CD4-positive, alpha-beta memory T cell (primary cell): ENCODE measurements around the gene ARHGAP40. TPM values are rescaled to one million over a fixed set of nuclear protein-coding genes. Genes with fewer than 3 reads are reported as not detected.

Experiments used
- CTCF ChIA-PET: fragments of 350-600 bp; sonication (Branson Sonifier 250); formaldehyde crosslinking; loops from one replicate; lab custom pipeline; 2021; ENCODE audit warnings: inconsistent platforms; ENCODE audit not compliant: partially characterized antibody; lab: Charles Lee
- POLR2A ChIA-PET: fragments of 350-600 bp; sonication (Branson Sonifier 250); formaldehyde crosslinking; loops from one replicate; lab custom pipeline; 2021; ENCODE audit not compliant: partially characterized antibody; lab: Charles Lee
- DNase-seq, 5 donors: peaks; one replicate each; pipeline versions ENCODE4 v3.0.0 to v3.0.0-alpha.2; 2020 to 2022; ENCODE audit warnings: mixed read lengths in 1 of 5
- H3K27ac ChIP-seq: one replicate; pipeline ENCODE4 v1.7.0; 2013; ENCODE audit warnings: low read depth, low read length
- H3K27me3 ChIP-seq: 2 replicates; pipeline ENCODE4 v1.7.0; 2013; ENCODE audit warnings: mild to moderate bottlenecking, low read length, moderate library complexity; ENCODE audit not compliant: insufficient read depth
- H3K36me3 ChIP-seq: 2 replicates; pipeline ENCODE4 v1.7.0; 2013; ENCODE audit warnings: mild to moderate bottlenecking, low read length, moderate library complexity; ENCODE audit not compliant: insufficient read depth
- H3K4me1 ChIP-seq: 2 replicates; pipeline ENCODE4 v1.7.0; 2013; ENCODE audit warnings: mild to moderate bottlenecking, low read length, moderate library complexity; ENCODE audit not compliant: insufficient read depth
- H3K4me3 ChIP-seq, 2 donors: one replicate each; pipeline ENCODE4 v1.7.0; 2013; ENCODE audit warnings: low read length in 2 of 2, mild to moderate bottlenecking in 1 of 2
- H3K9me3 ChIP-seq, 2 donors: one replicate each; pipeline ENCODE4 v1.7.0; 2013; ENCODE audit warnings: low read length in 2 of 2, control low read depth in 1 of 2; ENCODE audit not compliant: control insufficient read depth in 1 of 2
- H3K27ac Mint-ChIP-seq, 7 donors: one replicate each; pipeline ENCODE4 v1.8.0; 2020 to 2021; ENCODE audit warnings: mixed read lengths in 7 of 7, mild to moderate bottlenecking in 6 of 7, inconsistent platforms in 3 of 7, moderate library complexity in 3 of 7
- H3K27me3 Mint-ChIP-seq, 2 donors: one replicate each; pipeline ENCODE4 v1.8.0; 2020 to 2021; ENCODE audit warnings: mixed read lengths in 2 of 2
- H3K36me3 Mint-ChIP-seq, 2 donors: one replicate each; pipeline ENCODE4 v1.8.0; 2020 to 2021; ENCODE audit warnings: mixed read lengths in 2 of 2, inconsistent platforms in 1 of 2, mild to moderate bottlenecking in 1 of 2
- H3K4me1 Mint-ChIP-seq, 4 donors: one replicate each; pipeline ENCODE4 v1.8.0; 2020 to 2021; ENCODE audit warnings: mixed read lengths in 4 of 4, mild to moderate bottlenecking in 1 of 4
- H3K4me3 Mint-ChIP-seq, 8 donors: one replicate each; pipeline ENCODE4 v1.8.0; 2020 to 2021; ENCODE audit warnings: mixed read lengths in 8 of 8, mild to moderate bottlenecking in 7 of 8, moderate library complexity in 6 of 8, inconsistent platforms in 3 of 8
- H3K9me3 Mint-ChIP-seq, 8 donors: one replicate each; pipeline ENCODE4 v1.8.0; 2020 to 2021; ENCODE audit warnings: mixed read lengths in 8 of 8, mild to moderate bottlenecking in 5 of 8, inconsistent platforms in 3 of 8, moderate library complexity in 1 of 8
- intact Hi-C: fragments of 100-400 bp; cut with micrococcal nuclease; formaldehyde crosslinking; loops from one replicate; pipeline ENCODE4 v1.15.1; 2023
- polyA plus RNA-seq, 2 donors: library from polyadenylated mRNA; unstranded; fragments of 300-500 nt; fragmentation: Illumina TruSeq; gene quantifications; one replicate each; pipeline ENCODE4 v1.2.3, GENCODE V29; 2021
- total RNA-seq, 2 experiments: library from RNA; stranded (reverse); gene quantifications; one replicate each; pipeline ENCODE4 v1.2.3, GENCODE V29; 2021

The ARHGAP40 gene
- total and polyA plus RNA-seq, 4 experiments from 2014 or later, result not detected

- ChIA-PET CTCF (no interaction called here), POLR2A (no interaction called here)
- Mint-ChIP-seq H3K36me3 (no peaks in the 10 kb centered on the region), H3K4me3 (no peak overlapping the region), H3K4me1 (peaks cover 5 to 12% (median 8%) of the 10 kb centered on the region in 4 donors), H3K27me3 (peaks cover 37 to 42% of the 10 kb centered on the region in 2 donors), H3K27ac (peak overlapping the region in 1 of 7 donors; percentile 2), H3K9me3 (no peaks in the 10 kb centered on the region)
- Histone ChIP-seq H3K27me3 (peaks cover 18% of the 10 kb centered on the region), H3K4me3 (no peak overlapping the region), H3K36me3 (no peaks in the 10 kb centered on the region), H3K27ac (no peak overlapping the region), H3K9me3 (no peaks in the 10 kb centered on the region), H3K4me1 (no peaks in the 10 kb centered on the region)
- intact Hi-C loops, result no loop called here
- no peak for DNase-seq
These were observed 1.6 kb upstream of the ARHGAP40 start for GRCh38 chr20:38600057-38600456.

GRCh38 chr20:38602185-38602581, 574 bp downstream of the ARHGAP40 start:
- Mint-ChIP-seq H3K4me1 (peaks cover 5 to 12% (median 8%) of the 10 kb centered on the region in 4 donors), H3K4me3 (peak overlapping the region in 2 of 8 donors; percentile 35 to 39), H3K27ac (no peak overlapping the region), H3K27me3 (peaks cover 33 to 50% of the 10 kb centered on the region in 2 donors), H3K36me3 (no peaks in the 10 kb centered on the region), H3K9me3 (no peaks in the 10 kb centered on the region)
- Histone ChIP-seq H3K27me3 (peaks cover 26% of the 10 kb centered on the region), H3K9me3 (no peaks in the 10 kb centered on the region), H3K4me1 (no peaks in the 10 kb centered on the region), H3K27ac (no peak overlapping the region), H3K4me3 (no peak overlapping the region), H3K36me3 (no peaks in the 10 kb centered on the region)
- no peak for DNase-seq
- POLR2A ChIA-PET, result no interaction called here
- CTCF ChIA-PET, result no interaction called here
- intact Hi-C loops, result no loop called here

DNA sequence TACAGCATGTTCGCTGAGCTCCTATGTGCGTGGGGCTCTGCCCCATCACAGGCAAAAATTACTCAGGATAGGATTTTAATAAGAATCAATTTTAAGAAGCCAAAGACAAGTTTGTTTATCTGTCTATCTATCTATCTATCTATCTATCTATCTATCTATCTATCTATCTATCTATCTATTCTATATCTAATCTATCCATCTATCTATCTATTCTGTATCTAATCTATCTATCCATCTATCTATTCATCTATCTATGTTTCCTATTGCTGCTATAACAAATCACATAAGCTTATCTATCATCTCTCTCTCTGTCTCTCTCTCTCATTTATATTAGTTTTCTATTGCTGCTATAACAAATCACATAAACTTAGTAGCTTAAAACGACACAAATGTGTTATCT, 1.7 kb downstream of the ARHGAP40 start:
- Mint-ChIP-seq H3K4me1 (peaks cover 5 to 12% (median 8%) of the 10 kb centered on the region in 4 donors), H3K27ac (no peak overlapping the region), H3K9me3 (no peaks in the 10 kb centered on the region), H3K27me3 (peaks cover 28 to 49% of the 10 kb centered on the region in 2 donors), H3K36me3 (no peaks in the 10 kb centered on the region), H3K4me3 (no peak overlapping the region)
- intact Hi-C loops, result no loop called here
- Histone ChIP-seq H3K9me3 (no peaks in the 10 kb centered on the region), H3K27ac (no peak overlapping the region), H3K4me1 (no peaks in the 10 kb centered on the region), H3K36me3 (no peaks in the 10 kb centered on the region), H3K4me3 (no peak overlapping the region), H3K27me3 (peaks cover 26% of the 10 kb centered on the region)
- ChIA-PET CTCF (interaction anchor here (1.1 kb wide), 1 partner anchor 10 kb away, joined by 3 read pairs; no protein-coding TSS in a partner anchor), POLR2A (no interaction called here)
- DNase-seq, result no peak

DNA sequence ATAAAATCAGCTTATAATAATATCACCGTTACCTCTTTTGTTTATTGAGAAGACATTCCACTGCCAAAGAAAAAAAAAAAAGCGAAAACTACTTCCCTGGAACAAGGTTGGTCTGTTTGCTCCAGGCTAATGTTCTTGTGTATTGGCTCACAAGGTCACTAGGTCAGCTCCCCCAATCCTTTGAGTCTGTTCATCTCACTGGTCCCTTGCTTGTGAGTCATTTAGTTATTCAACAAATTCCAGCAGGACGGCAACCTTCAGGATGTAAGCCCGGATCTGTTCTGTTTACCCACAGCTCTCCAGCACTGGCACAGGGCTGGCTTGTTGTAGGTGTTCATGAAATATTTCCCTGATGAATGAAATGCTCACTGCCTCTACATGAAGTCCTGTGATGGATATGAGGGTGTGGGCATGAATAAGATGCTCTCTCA, 3.3 kb downstream of the ARHGAP40 start:
- peaks cover 5 to 12% (median 8%) of the 10 kb centered on the region in 4 donors for H3K4me1 Mint-ChIP-seq
- Histone ChIP-seq H3K9me3 (no peaks in the 10 kb centered on the region), H3K4me3 (no peak overlapping the region), H3K36me3 (no peaks in the 10 kb centered on the region), H3K27me3 (peaks cover 26% of the 10 kb centered on the region), H3K4me1 (no peaks in the 10 kb centered on the region), H3K27ac (no peak overlapping the region)
- H3K9me3 Mint-ChIP-seq, result no peaks in the 10 kb centered on the region
- ChIA-PET POLR2A (no interaction called here), CTCF (no interaction called here)
- H3K27ac Mint-ChIP-seq, result no peak overlapping the region
- no peak overlapping the region for H3K4me3 Mint-ChIP-seq
- no peak for DNase-seq
- intact Hi-C loops, result no loop called here
- no peaks in the 10 kb centered on the region for H3K36me3 Mint-ChIP-seq
- peaks cover 28 to 51% of the 10 kb centered on the region in 2 donors for H3K27me3 Mint-ChIP-seq

DNA sequence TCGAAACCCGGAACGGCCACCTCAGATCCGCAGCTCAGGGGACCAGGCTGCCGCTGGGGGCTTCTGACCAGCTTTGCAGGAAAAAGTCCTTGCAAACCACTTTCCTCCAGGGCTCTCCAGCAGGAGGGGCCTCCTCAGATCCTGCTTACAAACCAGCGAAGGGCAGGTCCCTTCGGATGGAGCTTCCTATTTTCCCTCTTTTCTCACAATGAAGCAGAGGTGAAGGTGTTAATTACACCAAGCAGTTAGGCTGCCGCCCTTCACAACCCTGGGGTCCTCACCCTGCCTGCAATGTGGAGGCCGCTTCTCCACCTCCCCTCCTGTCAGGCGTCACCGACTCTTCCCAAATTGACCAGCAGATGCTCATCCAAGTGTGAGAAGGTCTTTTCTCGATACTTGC, 5.7 kb downstream of the ARHGAP40 start:
- H3K27ac ChIP-seq, result no peak overlapping the region
- no peak for DNase-seq
- intact Hi-C loops, result no loop called here
- no peaks in the 10 kb centered on the region for H3K4me1 ChIP-seq
- peaks cover 9% of the 10 kb centered on the region for H3K27me3 ChIP-seq
- ChIA-PET CTCF (no interaction called here), POLR2A (no interaction called here)
- Mint-ChIP-seq H3K36me3 (no peaks in the 10 kb centered on the region), H3K27me3 (peaks cover 22 to 37% of the 10 kb centered on the region in 2 donors), H3K9me3 (no peaks in the 10 kb centered on the region), H3K27ac (no peak overlapping the region), H3K4me1 (peaks cover 0 to 5% (median under 1%) of the 10 kb centered on the region in 4 donors), H3K4me3 (no peak overlapping the region)
- no peak overlapping the region for H3K4me3 ChIP-seq
- H3K36me3 ChIP-seq, result no peaks in the 10 kb centered on the region
- no peaks in the 10 kb centered on the region for H3K9me3 ChIP-seq

- no peak overlapping the region for H3K4me3 ChIP-seq
- H3K27ac Mint-ChIP-seq, result peak overlapping the region in 1 of 7 donors; percentile 37
- no peaks in the 10 kb centered on the region for H3K36me3 ChIP-seq
- ChIA-PET POLR2A (no interaction called here), CTCF (no interaction called here)
- intact Hi-C loops, result no loop called here
- H3K4me3 Mint-ChIP-seq, result no peak overlapping the region
- no peaks in the 10 kb centered on the region for H3K4me1 ChIP-seq
- no peaks in the 10 kb centered on the region for H3K36me3 Mint-ChIP-seq
- H3K9me3 ChIP-seq, result no peaks in the 10 kb centered on the region
- H3K9me3 Mint-ChIP-seq, result no peaks in the 10 kb centered on the region
- peaks cover 9% of the 10 kb centered on the region for H3K27me3 ChIP-seq
- DNase-seq, result no peak
- H3K27me3 Mint-ChIP-seq, result peaks cover 20 to 34% of the 10 kb centered on the region in 2 donors
- H3K27ac ChIP-seq, result no peak overlapping the region
- no peaks in the 10 kb centered on the region for H3K4me1 Mint-ChIP-seq
These were observed 6.6 kb downstream of the ARHGAP40 start for GRCh38 chr20:38608188-38608587.

DNA sequence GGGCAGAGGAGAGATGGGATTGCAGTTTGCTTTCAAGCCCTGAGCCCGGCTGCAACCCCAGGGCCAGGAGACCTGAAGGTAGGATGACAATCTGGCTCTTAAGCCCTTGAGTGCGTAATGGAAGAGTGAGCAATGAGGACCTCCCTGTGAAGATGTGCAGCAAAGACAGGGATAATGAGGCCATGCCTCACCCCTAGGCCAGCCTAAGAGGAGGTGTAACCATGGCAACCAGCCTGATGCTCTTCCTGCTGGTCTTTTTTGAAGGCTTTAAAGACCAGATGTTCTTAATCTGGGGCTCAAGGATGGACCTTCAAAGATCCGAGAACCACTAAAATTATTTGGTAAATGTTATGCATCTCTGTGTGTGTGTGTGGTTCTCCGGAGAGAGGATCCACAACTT, 8.2 kb downstream of the ARHGAP40 start:
- no peaks in the 10 kb centered on the region for H3K9me3 ChIP-seq
- intact Hi-C loops, result no loop called here
- no peak overlapping the region for H3K27ac Mint-ChIP-seq
- no peak overlapping the region for H3K27ac ChIP-seq
- no peak overlapping the region for H3K4me3 Mint-ChIP-seq
- DNase-seq, result no peak
- no peaks in the 10 kb centered on the region for H3K36me3 ChIP-seq
- H3K27me3 Mint-ChIP-seq, result peaks cover 13 to 34% of the 10 kb centered on the region in 2 donors
- H3K36me3 Mint-ChIP-seq, result no peaks in the 10 kb centered on the region
- H3K27me3 ChIP-seq, result peaks cover 9% of the 10 kb centered on the region
- POLR2A ChIA-PET, result no interaction called here
- no peaks in the 10 kb centered on the region for H3K4me1 ChIP-seq
- H3K4me1 Mint-ChIP-seq, result no peaks in the 10 kb centered on the region
- no peak overlapping the region for H3K4me3 ChIP-seq
- no peaks in the 10 kb centered on the region for H3K9me3 Mint-ChIP-seq
- CTCF ChIA-PET, result no interaction called here

DNA sequence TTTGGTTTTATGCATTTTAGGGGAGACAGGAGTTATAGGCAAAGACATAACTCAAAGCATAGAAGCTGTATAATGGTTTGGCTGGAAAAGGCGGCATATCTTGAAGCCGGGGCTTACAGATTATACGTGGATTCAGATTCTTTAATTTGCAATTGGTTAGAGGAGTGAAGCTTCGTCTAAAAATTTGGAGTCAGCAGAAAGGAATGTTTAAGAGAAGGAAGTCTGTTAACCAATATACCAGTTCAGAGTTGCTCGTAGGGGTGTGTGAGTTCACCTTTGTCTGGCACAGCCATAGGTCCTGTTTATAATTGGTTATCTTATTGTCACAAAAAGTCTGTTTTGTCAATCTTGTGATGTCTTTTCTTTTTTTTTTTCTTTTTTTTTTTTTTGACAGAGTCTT, 8.9 kb downstream of the ARHGAP40 start:
- H3K4me3 ChIP-seq, result no peak overlapping the region
- Mint-ChIP-seq H3K4me1 (no peaks in the 10 kb centered on the region), H3K4me3 (no peak overlapping the region), H3K27me3 (peaks cover 9 to 32% of the 10 kb centered on the region in 2 donors), H3K36me3 (no peaks in the 10 kb centered on the region), H3K9me3 (no peaks in the 10 kb centered on the region), H3K27ac (no peak overlapping the region)
- no peaks in the 10 kb centered on the region for H3K4me1 ChIP-seq
- CTCF ChIA-PET, result no interaction called here
- H3K36me3 ChIP-seq, result no peaks in the 10 kb centered on the region
- POLR2A ChIA-PET, result no interaction called here
- no peak overlapping the region for H3K27ac ChIP-seq
- no peaks in the 10 kb centered on the region for H3K9me3 ChIP-seq
- no peak for DNase-seq
- intact Hi-C loops, result no loop called here
- H3K27me3 ChIP-seq, result peaks cover 3% of the 10 kb centered on the region
